Stimulated activated CD4-positive, alpha-beta T cell treated with anti-CD3 and anti-CD28 coated beads, TNF-alpha, amount 100 ng/mL, for 24 hours (primary cell): ENCODE measurements around the gene DENND2C.

Experiments used
- DNase-seq, 3 experiments: peaks; one replicate each; pipeline ENCODE4 v3.0.0-alpha.2; 2020; ENCODE audit warnings: low read depth in 3 of 3

The DENND2C gene

GRCh38 chr1:114669562-114670082, at the start of gene DENND2C:
Gene DENND2C, minus strand, starts transcription at chr1:114670049. Its CDS starts 44,065 bp downstream, at chr1:114625984.
- no peak for DNase-seq

GRCh38 chr1:114719424-114719787, 49.6 kb upstream of the DENND2C start:
- DNase-seq = no peak

DNA sequence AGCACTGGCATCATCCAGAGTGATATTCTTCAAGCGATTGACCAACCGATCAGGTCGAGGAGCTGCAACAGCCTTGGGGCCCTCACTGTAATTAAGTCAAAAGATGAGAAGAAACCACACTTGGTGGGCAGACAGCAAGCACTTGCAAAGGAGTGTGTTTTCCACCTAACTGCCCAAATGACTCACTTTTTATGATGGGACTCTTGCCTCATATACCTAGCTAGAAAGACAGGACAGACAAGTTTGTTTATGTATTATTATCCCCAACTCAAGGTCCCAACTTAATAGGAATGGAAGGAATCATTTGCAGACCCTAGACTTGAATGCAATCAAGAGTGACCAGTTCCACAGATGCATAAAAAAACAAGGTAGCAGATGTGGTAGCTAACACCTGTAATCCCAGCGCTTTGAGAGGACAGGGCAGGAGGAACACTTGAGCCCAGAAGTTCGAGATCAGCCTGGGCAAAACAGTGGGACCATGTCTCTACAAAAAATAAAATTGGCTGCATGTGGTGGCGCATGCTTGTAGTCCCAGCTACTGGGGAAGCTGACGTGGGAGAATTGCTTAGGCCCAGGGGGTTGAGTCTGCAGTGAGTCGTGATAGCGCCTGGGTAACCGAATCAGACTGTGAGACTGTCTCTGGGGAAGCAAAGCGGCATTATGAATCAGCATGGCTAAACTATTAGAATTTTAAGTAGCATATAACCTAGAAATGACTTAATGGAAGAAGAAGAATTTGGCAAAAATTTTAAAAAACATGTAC, 49.0 kb upstream of the DENND2C start:
- DNase-seq = peak in 1 of 3 experiments; percentile 8

GRCh38 chr1:114716304-114717170, 46.7 kb upstream of the DENND2C start, which contains the start of gene NRAS:
Gene NRAS, minus strand, starts transcription at chr1:114716771. Its CDS starts 611 bp downstream, at chr1:114716160.
- peak; percentile 91 to 94 (median 93) for DNase-seq

DNA sequence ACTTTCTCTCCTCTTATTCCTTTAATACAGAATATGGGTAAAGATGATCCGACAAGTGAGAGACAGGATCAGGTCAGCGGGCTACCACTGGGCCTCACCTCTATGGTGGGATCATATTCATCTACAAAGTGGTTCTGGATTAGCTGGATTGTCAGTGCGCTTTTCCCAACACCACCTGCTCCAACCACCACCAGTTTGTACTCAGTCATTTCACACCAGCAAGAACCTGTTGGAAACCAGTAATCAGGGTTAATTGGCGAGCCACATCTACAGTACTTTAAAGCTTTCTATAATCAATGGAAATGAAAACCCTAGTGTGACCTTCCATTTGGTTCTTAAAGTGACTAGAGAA, 46.1 kb upstream of the DENND2C start:
- no peak for DNase-seq

GRCh38 chr1:114712977-114713376, 43.1 kb upstream of the DENND2C start:
- no peak for DNase-seq

DNA sequence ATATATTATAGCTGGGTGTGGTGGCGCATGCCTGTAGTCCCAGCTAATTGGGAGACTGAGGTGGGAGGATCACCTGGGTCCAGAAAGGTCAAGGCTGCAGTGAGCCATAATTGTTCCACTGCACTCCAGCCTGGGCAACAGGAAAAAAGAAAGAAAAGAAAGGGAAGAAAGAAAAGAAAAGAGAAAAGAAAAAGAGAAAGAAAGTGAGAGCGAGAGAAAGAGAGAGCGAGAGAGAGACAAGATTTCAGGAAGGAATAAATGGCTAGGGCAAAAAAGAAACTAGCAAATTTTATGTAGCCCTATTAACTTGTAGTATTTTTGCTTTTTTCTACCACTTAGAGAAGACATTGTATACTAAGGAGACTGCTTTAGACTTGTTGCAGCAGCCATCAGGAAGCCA, 40.5 kb upstream of the DENND2C start:
- no peak for DNase-seq

DNA sequence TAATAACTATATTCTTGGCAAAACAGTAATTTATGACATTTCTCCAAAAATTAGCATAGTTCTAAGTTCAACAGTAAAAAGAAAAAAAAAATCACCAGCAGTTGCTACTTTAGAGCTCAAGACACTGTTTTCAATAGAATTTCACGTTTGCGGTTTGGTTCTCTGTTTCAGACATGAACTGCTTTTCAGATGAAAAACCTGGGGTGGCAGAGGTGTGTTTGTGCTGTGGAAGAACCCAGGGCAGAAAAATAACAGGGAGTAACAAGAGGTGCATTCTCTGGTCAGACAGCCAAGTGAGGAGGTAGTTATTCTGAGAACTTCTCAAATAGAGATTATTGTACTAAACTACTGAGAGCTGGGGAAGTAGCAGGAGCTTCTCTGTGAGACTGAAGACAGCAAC, 37.8 kb upstream of the DENND2C start:
- no peak for DNase-seq

- DNase-seq = no peak
Measured at GRCh38 chr1:114703242-114703641, 33.4 kb upstream of the DENND2C start.

- no peak for DNase-seq
Measured at GRCh38 chr1:114702737-114703136, 32.9 kb upstream of the DENND2C start.

DNA sequence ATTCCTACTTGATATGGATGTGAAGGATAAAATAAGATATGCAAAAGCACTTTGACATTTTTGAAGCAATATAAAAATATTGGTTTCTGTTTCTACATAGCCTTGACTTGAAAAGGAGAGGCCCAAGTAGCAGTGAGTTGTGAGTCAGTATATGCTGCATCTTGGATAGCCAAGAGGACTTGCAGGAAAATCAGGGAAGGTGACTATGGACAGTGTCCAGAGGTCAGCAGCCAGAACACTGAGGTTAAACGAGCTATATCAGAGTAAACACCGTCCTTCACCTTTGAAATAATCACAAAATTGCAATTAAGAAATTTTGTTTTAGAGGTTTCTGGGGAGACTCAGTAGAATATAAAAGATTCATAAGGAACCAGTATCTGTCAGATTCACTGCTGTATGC, 32.1 kb upstream of the DENND2C start:
- DNase-seq = no peak

DNA sequence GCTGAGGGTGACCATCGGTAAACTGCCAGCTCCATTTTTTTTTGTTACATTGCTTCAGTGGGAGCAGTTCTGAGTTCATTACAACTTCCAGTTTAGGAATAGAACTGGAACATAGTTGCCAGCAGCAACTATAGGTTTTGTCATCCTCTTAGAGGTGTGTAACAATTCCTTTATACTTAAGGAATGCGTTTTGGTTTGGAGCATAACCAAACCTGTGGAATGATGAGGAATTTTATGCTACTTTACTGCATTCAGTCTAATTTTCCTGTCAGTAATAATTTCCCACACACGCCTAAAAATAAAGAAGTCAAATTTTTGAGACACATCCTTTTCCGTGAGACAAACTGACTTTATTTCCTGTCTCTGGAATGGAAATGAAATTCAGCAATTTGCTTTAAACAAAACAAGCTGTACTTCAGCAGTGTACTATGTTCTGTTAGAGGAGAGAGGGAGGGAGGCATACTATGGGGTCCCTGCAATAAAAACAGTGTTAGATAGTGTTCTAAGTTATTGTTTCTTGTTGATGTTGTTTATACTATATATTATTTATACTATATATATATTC, 30.3 kb upstream of the DENND2C start:
- no peak for DNase-seq

GRCh38 chr1:114696810-114697209, 27.0 kb upstream of the DENND2C start:
- DNase-seq = no peak

- no peak for DNase-seq
Measured at GRCh38 chr1:114695430-114696058, 25.7 kb upstream of the DENND2C start, which contains the start of gene AMPD1. Gene AMPD1, minus strand, starts transcription at chr1:114695546. Its CDS starts 75 bp downstream, at chr1:114695471.

DNA sequence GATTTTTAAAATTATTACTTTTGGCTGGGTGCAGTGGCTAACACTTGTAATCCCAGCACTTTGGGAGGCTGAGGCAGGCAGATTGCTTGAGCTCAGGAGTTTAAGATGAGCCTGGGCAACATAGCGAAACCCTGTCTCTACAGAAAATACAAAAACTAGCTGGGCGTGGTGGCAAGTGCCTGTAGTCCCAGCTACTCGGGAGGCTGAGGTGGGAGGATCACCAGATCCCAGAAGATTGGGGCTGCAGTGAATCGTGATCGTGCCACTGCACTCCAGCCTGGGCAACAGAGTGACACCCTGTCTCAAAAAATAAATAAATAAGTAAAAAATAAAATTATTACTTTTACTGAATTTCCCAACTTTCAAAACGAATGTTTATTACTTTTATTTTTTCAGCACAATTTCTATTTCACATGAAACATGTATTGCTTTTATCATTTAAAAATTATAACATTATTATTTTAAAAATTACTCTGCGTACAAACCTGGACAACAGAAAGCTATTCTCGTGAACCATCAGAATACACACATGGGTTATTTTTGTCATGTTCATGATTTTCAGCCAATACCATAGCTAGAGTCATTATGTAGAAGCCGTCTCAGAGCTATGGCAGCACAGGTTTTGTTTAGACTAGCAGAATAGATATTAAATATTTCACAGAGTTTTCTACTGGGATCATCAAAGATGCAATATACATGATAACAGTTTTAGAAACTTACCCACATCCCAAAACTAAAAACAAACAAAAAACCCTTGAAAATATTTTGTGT, 24.9 kb upstream of the DENND2C start:
- DNase-seq = no peak

DNA sequence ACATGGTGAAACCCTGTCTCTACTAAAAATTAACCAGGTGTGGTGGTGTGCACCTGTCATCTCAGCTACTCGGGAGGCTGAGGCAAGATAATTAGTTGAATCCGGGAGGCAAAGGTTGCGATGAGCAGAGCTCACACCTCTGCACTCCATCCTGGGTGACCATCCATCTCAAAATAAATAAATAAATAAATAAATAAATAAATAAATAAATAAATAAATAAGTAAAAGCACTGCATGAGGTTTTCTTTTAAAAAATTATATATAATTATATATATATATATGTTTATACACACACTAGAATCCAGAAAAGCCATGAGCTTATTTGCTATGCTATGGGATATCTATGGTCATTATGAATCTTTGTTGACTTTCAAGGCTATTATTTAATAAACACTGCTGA, 23.1 kb upstream of the DENND2C start:
- no peak for DNase-seq

DNA sequence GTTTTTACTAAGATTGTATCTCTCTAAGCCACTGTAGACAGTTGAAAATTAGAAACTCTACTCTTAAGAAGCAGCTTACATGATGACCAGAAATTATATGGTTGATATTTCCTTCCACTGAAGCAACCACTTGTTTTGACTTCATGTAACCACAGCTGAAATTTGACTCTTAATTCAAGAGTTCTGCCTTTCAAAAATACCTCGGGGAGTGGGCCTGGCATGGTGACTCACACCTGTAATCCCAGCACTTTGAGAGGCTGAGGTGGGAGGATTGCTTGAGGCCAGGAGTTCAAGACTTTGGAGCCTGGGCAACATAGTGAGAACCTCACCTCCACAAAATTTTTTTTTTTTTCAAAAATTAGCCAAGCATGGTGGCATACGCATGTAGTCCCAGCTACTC, 21.2 kb upstream of the DENND2C start:
- DNase-seq = no peak

DNA sequence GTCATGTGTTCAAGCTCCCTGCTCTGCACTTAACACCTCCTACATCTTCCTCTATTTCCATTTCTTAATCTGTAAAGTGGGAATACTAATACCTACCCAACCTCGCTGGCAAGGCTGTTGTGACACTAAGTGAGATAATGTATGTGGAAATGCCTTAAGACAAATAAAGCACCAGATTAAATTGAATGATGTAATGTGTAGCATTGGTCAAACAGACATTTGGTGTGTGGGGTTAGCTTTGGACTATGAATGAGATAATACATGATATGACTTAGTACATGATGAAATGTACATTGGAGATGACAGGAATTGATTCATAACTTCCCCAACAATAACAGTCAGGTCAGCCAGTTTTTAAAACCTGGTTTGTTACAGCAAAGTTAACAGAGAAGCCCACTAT, 20.3 kb upstream of the DENND2C start:
- no peak for DNase-seq

GRCh38 chr1:114688526-114688925, 18.7 kb upstream of the DENND2C start:
- DNase-seq = no peak

- no peak for DNase-seq
Measured at GRCh38 chr1:114685851-114686250, 16.0 kb upstream of the DENND2C start.

DNA sequence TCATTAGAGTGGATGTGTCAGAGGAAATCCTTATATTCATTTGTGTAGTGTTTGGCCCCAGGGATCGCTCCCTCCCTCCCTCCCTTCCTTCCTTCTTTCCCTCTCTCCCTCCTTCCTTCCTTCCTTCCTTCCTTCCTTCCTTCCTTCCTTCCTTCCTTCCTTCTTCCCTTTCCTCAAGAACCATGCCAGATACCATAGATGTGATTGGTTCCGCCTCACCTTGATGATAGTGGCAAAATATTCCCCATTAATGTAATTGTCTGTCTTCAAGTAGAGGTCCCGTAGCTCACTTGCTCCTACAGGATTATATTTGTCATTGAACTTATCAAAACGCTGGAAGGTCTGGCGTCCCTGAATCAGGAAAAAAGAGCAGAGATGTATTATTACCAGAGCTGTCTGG, 7.8 kb upstream of the DENND2C start:
- no peak for DNase-seq
